Vagina (tissue), 2 donors: ENCODE data around the gene SMOC1.

ENCODE experiments used
- CTCF ChIP-seq, 3 experiments: fragments of 450-650 bp in 2 of 3; fragments of 200-600 bp in 1 of 3; sonication (generic) in 1 of 3; IDR thresholded peaks; one replicate each; pipeline ENCODE4 v1.5.1; 2017 to 2019; ENCODE audit warnings: antibody characterized with exemption in 3 of 3, mild to moderate bottlenecking in 2 of 3, moderate library complexity in 2 of 3
- POLR2A ChIP-seq, 2 donors: fragments of 450-650 bp; IDR thresholded peaks; one replicate each; pipeline ENCODE4 v1.6.1; 2017; ENCODE audit warnings: antibody characterized with exemption in 2 of 2, mild to moderate bottlenecking in 2 of 2, moderate library complexity in 2 of 2
- POLR2AphosphoS5 ChIP-seq, 2 donors: sonication (generic); formaldehyde crosslinking; IDR thresholded peaks; one replicate each; pipeline ENCODE4 v1.9.0; 2017; ENCODE audit warnings: antibody characterized with exemption in 2 of 2, mild to moderate bottlenecking in 2 of 2, low read depth in 1 of 2; ENCODE audit not compliant: insufficient read depth in 1 of 2

GRCh38 chr14:69891422-69891821 lies 12.2 kb downstream of the SMOC1 start:
- TF ChIP-seq POLR2A (IDR thresholded peaks at IDR 0.05) (no peak), CTCF (IDR thresholded peaks at IDR 0.05) (no peak), POLR2AphosphoS5 (IDR thresholded peaks at IDR 0.05; ENCODE audit: insufficient read depth in 1 of 2, low read depth in 1 of 2) (no peak)
